Astrocyte (in vitro differentiated cells and primary cell): ENCODE data around the gene PLIN4. TPM values are rescaled to one million over a fixed set of nuclear protein-coding genes. Genes with fewer than 3 reads are reported as not detected.

Source experiments
- DNase-seq: peaks from one replicate; pipeline ENCODE4 v3.0.0-alpha.2; 2010; ENCODE audit warnings: low read depth
- FAIRE-seq: peaks from 2 replicates; lab custom pipeline; 2011; peaks lifted over from hg19 to GRCh38; lab: Jason Lieb, UNC
- H2AFZ ChIP-seq: 2 replicates; pipeline ENCODE4 v1.6.0; 2012; ENCODE audit warnings: low read depth, low read length, inconsistent platforms
- H3K27ac ChIP-seq: 2 replicates; pipeline ENCODE4 v1.5.1; 2011; ENCODE audit warnings: low read depth, low read length, inconsistent platforms
- H3K27me3 ChIP-seq: 2 replicates; pipeline ENCODE4 v1.6.0; 2011; ENCODE audit warnings: low read length, inconsistent platforms; ENCODE audit not compliant: insufficient read depth
- H3K36me3 ChIP-seq: 2 replicates; pipeline ENCODE4 v1.5.1; 2011; ENCODE audit warnings: low read length, inconsistent platforms; ENCODE audit not compliant: insufficient read depth
- H3K4me1 ChIP-seq: 2 replicates; pipeline ENCODE4 v1.5.1; 2011; ENCODE audit warnings: low read length, inconsistent platforms; ENCODE audit not compliant: insufficient read depth
- H3K4me2 ChIP-seq: 2 replicates; pipeline ENCODE4 v1.6.0; 2012; ENCODE audit warnings: low read length, inconsistent platforms
- H3K4me3 ChIP-seq: 2 replicates; pipeline ENCODE4 v1.5.1; 2011; ENCODE audit warnings: low read depth, mild to moderate bottlenecking, low read length, inconsistent platforms; ENCODE audit not compliant: insufficient read depth
- H3K79me2 ChIP-seq: 2 replicates; pipeline ENCODE4 v1.6.0; 2012; ENCODE audit warnings: mild to moderate bottlenecking, low read length, inconsistent platforms; ENCODE audit not compliant: insufficient read depth
- H3K9ac ChIP-seq: 2 replicates; pipeline ENCODE4 v1.6.0; 2012; ENCODE audit warnings: mild to moderate bottlenecking, low read length, inconsistent platforms
- H3K9me3 ChIP-seq: 2 replicates; pipeline ENCODE4 v1.5.1; 2012; ENCODE audit warnings: low read depth, mild to moderate bottlenecking, low read length, inconsistent platforms; ENCODE audit not compliant: insufficient read depth
- H4K20me1 ChIP-seq: 2 replicates; pipeline ENCODE4 v1.6.0; 2012; ENCODE audit warnings: low read length, inconsistent platforms; ENCODE audit not compliant: insufficient read depth
- H3K27ac Mint-ChIP-seq: one replicate; pipeline ENCODE4 v1.8.0; 2021; ENCODE audit warnings: mild to moderate bottlenecking, mixed read lengths; ENCODE audit not compliant: unreplicated experiment
- H3K27me3 Mint-ChIP-seq: one replicate; pipeline ENCODE4 v1.8.0; 2021; ENCODE audit warnings: low read depth, mixed read lengths; ENCODE audit not compliant: unreplicated experiment
- H3K36me3 Mint-ChIP-seq: one replicate; pipeline ENCODE4 v1.8.0; 2021; ENCODE audit warnings: low read depth, mixed read lengths; ENCODE audit not compliant: unreplicated experiment
- H3K4me1 Mint-ChIP-seq: one replicate; pipeline ENCODE4 v1.8.0; 2021; ENCODE audit warnings: low read depth, mixed read lengths; ENCODE audit not compliant: unreplicated experiment
- H3K4me3 Mint-ChIP-seq: one replicate; pipeline ENCODE4 v1.8.0; 2021; ENCODE audit warnings: mild to moderate bottlenecking, moderate library complexity, mixed read lengths; ENCODE audit not compliant: unreplicated experiment
- H3K9me3 Mint-ChIP-seq: one replicate; pipeline ENCODE4 v1.8.0; 2021; ENCODE audit warnings: mild to moderate bottlenecking, mixed read lengths; ENCODE audit not compliant: unreplicated experiment
- EZH2 ChIP-seq: IDR thresholded peaks from 2 replicates; pipeline ENCODE4 v1.6.1; 2012; ENCODE audit warnings: mild to moderate bottlenecking, low read length, inconsistent platforms; ENCODE audit not compliant: insufficient read depth
- total RNA-seq: library from RNA; stranded (reverse); gene quantifications from 2 replicates; pipeline ENCODE4 v1.2.1, GENCODE V29; 2021
- TF ChIP-seq, protein P1 (sequence below): IDR thresholded peaks from 2 replicates; pipeline ENCODE4 v1.5.1; 2011; ENCODE audit warnings: low read depth, mild to moderate bottlenecking, inconsistent platforms, low read length, moderate library complexity; ENCODE audit not compliant: insufficient read depth

Gene PLIN4
- total RNA-seq, 1 donor from 2014 or later, result 0.05 TPM

DNA sequence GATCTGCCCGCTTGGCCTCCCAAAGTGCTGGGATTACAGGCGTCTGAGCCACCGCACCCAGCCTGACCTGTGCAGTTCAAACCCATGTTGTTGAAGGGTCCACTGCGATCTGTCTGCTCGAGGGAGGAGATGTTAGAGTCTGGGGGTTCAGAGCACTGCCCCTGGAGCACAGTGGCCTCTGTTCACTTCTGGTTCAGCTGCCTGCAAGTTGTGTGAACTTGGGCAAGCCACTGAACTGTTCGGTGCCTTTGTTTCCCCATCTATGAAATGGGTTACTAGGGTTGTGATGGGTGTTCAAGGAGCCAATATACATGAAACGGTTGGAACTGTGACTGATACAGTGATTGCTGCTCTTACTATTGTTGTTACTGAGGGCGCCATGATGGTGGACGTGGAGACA lies 15.0 kb upstream of the PLIN4 start:
- Histone ChIP-seq H4K20me1 (no peaks in the 10 kb centered on the region), H3K4me3 (no peak overlapping the region), H3K27me3 (peaks cover 5% of the 10 kb centered on the region), H3K27ac (no peak overlapping the region), H3K4me2 (no peak overlapping the region), H2AFZ (no peak overlapping the region), H3K79me2 (no peaks in the 10 kb centered on the region), H3K4me1 (peaks cover 2% of the 10 kb centered on the region), H3K9ac (no peak overlapping the region), H3K9me3 (no peaks in the 10 kb centered on the region), H3K36me3 (no peaks in the 10 kb centered on the region)
- Mint-ChIP-seq H3K27ac (no peak overlapping the region), H3K36me3 (no peaks in the 10 kb centered on the region), H3K4me3 (peak overlapping the region; percentile 54), H3K27me3 (peaks cover 37% of the 10 kb centered on the region), H3K4me1 (no peaks in the 10 kb centered on the region), H3K9me3 (no peaks in the 10 kb centered on the region)
- FAIRE-seq, result no peak
- TF ChIP-seq, protein P1, sequence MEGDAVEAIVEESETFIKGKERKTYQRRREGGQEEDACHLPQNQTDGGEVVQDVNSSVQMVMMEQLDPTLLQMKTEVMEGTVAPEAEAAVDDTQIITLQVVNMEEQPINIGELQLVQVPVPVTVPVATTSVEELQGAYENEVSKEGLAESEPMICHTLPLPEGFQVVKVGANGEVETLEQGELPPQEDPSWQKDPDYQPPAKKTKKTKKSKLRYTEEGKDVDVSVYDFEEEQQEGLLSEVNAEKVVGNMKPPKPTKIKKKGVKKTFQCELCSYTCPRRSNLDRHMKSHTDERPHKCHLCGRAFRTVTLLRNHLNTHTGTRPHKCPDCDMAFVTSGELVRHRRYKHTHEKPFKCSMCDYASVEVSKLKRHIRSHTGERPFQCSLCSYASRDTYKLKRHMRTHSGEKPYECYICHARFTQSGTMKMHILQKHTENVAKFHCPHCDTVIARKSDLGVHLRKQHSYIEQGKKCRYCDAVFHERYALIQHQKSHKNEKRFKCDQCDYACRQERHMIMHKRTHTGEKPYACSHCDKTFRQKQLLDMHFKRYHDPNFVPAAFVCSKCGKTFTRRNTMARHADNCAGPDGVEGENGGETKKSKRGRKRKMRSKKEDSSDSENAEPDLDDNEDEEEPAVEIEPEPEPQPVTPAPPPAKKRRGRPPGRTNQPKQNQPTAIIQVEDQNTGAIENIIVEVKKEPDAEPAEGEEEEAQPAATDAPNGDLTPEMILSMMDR, result no peak
- TF ChIP-seq EZH2, result no peak
- DNase-seq, result no peak

DNA sequence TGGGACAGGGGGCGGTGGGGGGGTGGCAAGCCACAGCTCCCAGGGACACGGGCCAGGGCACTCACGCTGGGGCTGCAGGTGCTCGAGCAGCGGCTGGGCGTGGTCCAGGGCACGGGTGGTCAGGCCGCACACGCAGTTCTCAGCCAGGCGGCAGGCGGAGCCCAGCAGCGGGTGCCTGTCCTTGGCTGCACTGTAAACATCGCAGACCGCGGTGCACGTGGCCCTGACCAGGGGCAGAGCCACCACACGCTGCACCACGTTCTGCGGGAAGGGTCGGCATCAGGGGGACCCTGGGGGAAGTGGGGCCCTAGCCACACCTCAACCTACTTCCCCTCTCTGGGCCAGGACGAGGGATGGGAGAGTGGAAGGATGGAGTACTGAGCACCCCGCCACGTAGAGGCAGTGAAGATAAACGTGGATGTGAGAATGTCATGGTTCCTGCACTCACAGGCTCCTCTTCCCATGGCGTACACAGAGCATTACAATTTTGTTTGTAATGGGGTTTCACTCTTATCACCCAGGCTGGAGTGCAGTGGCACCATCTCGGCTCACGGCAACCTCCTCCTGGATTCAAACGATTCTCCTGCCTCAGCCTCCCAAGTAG lies 13.4 kb upstream of the PLIN4 start:
- peaks cover 27% of the 10 kb centered on the region for H3K27me3 Mint-ChIP-seq
- peaks cover 5% of the 10 kb centered on the region for H3K27me3 ChIP-seq
- no peaks in the 10 kb centered on the region for H3K36me3 ChIP-seq
- no peak overlapping the region for H3K4me2 ChIP-seq
- peaks cover 2% of the 10 kb centered on the region for H3K4me1 ChIP-seq
- H3K9ac ChIP-seq, result no peak overlapping the region
- TF ChIP-seq EZH2, result no peak
- TF ChIP-seq, protein P1, result no peak
- H2AFZ ChIP-seq, result no peak overlapping the region
- H3K4me3 Mint-ChIP-seq, result no peak overlapping the region
- H4K20me1 ChIP-seq, result no peaks in the 10 kb centered on the region
- FAIRE-seq (no peak), DNase-seq (no peak)
- no peaks in the 10 kb centered on the region for H3K9me3 Mint-ChIP-seq
- H3K36me3 Mint-ChIP-seq, result no peaks in the 10 kb centered on the region
- no peak overlapping the region for H3K4me3 ChIP-seq
- H3K4me1 Mint-ChIP-seq, result no peaks in the 10 kb centered on the region
- H3K79me2 ChIP-seq, result no peaks in the 10 kb centered on the region
- no peak overlapping the region for H3K27ac Mint-ChIP-seq
- no peak overlapping the region for H3K27ac ChIP-seq
- no peaks in the 10 kb centered on the region for H3K9me3 ChIP-seq

DNA sequence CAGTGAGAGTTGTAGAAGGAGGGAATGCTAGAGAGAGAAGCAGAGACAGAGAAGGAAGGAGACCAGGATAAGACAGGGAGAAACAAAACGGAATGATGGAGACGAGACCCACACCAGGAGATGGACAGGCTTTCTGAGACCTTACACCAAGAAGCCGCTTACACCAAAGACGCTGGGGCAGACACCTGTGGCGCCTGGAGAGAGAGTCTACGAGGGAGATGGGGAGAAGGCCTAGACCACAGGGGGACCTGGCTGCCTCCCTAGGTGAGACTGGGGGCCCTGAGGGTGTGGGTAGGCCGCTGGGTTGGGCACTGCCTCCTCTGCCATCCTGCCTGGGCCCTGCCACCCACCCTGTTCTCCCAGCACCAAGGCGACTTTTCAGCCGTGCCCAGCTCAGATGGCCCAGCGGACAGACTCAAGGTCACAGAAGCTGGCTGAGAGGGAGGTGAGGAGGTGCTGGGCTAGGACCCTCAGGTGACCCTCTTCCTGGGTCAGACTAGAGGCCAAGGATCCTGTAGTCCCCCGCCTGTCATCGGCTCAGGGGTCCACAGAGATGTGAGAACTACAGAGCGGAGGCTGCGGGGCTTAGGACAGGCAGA lies 11.7 kb upstream of the PLIN4 start:
- H3K9me3 Mint-ChIP-seq, result no peaks in the 10 kb centered on the region
- H3K4me3 Mint-ChIP-seq, result no peak overlapping the region
- Histone ChIP-seq H3K27ac (no peak overlapping the region), H3K27me3 (peaks cover 5% of the 10 kb centered on the region), H2AFZ (no peak overlapping the region), H4K20me1 (no peaks in the 10 kb centered on the region), H3K4me2 (no peak overlapping the region), H3K79me2 (no peaks in the 10 kb centered on the region), H3K4me1 (peaks cover 2% of the 10 kb centered on the region), H3K9me3 (no peaks in the 10 kb centered on the region), H3K9ac (no peak overlapping the region), H3K36me3 (no peaks in the 10 kb centered on the region), H3K4me3 (no peak overlapping the region)
- FAIRE-seq (no peak), DNase-seq (no peak)
- TF ChIP-seq, protein P1, result no peak
- TF ChIP-seq EZH2, result no peak
- H3K27me3 Mint-ChIP-seq, result peaks cover 24% of the 10 kb centered on the region
- H3K27ac Mint-ChIP-seq, result no peak overlapping the region
- no peaks in the 10 kb centered on the region for H3K36me3 Mint-ChIP-seq
- H3K4me1 Mint-ChIP-seq, result no peaks in the 10 kb centered on the region
